GM12878 (cell line): ENCODE results near the gene NRIP3. TPM values are rescaled to one million over a fixed set of nuclear protein-coding genes. Genes with fewer than 3 reads are reported as not detected.

ENCODE experiments used
- ATAC-seq: fragments of 200-7000 bp; cut with Tn5 transposase; 3 replicates; pipeline ENCODE4 v1.9.1; 2020; ENCODE audit warnings: mild to moderate bottlenecking, moderate library complexity
- BruUV-seq: library from RNA; stranded (reverse); fragments of 400-500 nt; replicated peaks from 2 replicates; lab custom pipeline; 2021; lab: Mats Ljungman, UMichigan
- CTCF ChIA-PET: fragments of 300-600 bp; sonication (Branson Sonifier 250); formaldehyde crosslinking; extraction: SDS; loops from one replicate; lab custom pipeline; 2021; ENCODE audit warnings: inconsistent platforms; lab: Yijun Ruan, JAX
- POLR2A ChIA-PET: fragments of 350-600 bp; formaldehyde crosslinking; extraction: SDS; loops from one replicate; lab custom pipeline; 2021; ENCODE audit warnings: inconsistent platforms; lab: Charles Lee
- RAD21 ChIA-PET: fragments of 300-600 bp; sonication (Branson Sonifier 250); formaldehyde crosslinking; loops from one replicate; lab custom pipeline; 2023; ENCODE audit warnings: antibody characterized with exemption; ENCODE audit not compliant: unreplicated experiment; lab: Charles Lee
- SMC1A ChIA-PET: fragments of 300-600 bp; sonication (Branson Sonifier 250); formaldehyde crosslinking; loops from one replicate; lab custom pipeline; 2023; ENCODE audit not compliant: unreplicated experiment, uncharacterized antibody; lab: Charles Lee
- DNase-seq: peaks from one replicate; pipeline ENCODE4 v3.0.0-alpha.2; 2011; ENCODE audit warnings: low read depth, low spot score
- FAIRE-seq: peaks from 3 replicates; lab custom pipeline; 2011; peaks lifted over from hg19 to GRCh38; lab: Jason Lieb, UNC
- H2AFZ ChIP-seq: 2 replicates; pipeline ENCODE4 v1.6.0; 2011; ENCODE audit warnings: low read depth, low read length, control low read depth; ENCODE audit not compliant: control insufficient read depth
- H3K27ac ChIP-seq: 2 replicates; pipeline ENCODE4 v1.5.1; 2011; ENCODE audit warnings: control low read depth; ENCODE audit not compliant: control insufficient read depth, insufficient read depth
- H3K27me3 ChIP-seq, 2 experiments: replicated peaks in 1 of 2; 2 replicates each; pipeline versions ENCODE4 v1.6.0 to v1.6.1; 2011; ENCODE audit warnings: low read length in 1 of 2; ENCODE audit not compliant: control insufficient read depth in 2 of 2, insufficient read depth in 2 of 2
- H3K36me3 ChIP-seq, 2 experiments: 2 replicates each; pipeline ENCODE4 v1.5.1; 2011; ENCODE audit warnings: low read length in 1 of 2; ENCODE audit not compliant: control insufficient read depth in 2 of 2, insufficient read depth in 2 of 2
- H3K4me1 ChIP-seq: 2 replicates; pipeline ENCODE4 v1.6.1; 2011; ENCODE audit warnings: mild to moderate bottlenecking, low read length, moderate library complexity, mixed read lengths; ENCODE audit not compliant: control insufficient read depth, insufficient read depth
- H3K4me2 ChIP-seq: 2 replicates; pipeline ENCODE4 v1.6.0; 2011; ENCODE audit warnings: control low read depth; ENCODE audit not compliant: control insufficient read depth, insufficient read depth
- H3K4me3 ChIP-seq: fragments of 200-600 bp; sonication (generic); 2 replicates; pipeline ENCODE4 v1.5.1; 2016
- H3K79me2 ChIP-seq: 2 replicates; pipeline ENCODE4 v1.6.0; 2011; ENCODE audit warnings: low read length; ENCODE audit not compliant: control insufficient read depth, insufficient read depth
- H3K9ac ChIP-seq: 2 replicates; pipeline ENCODE4 v1.8.0; 2011; ENCODE audit warnings: low read length, control low read depth, mixed read lengths; ENCODE audit not compliant: control insufficient read depth, insufficient read depth
- H3K9me3 ChIP-seq: replicated peaks from 3 replicates; pipeline ENCODE4 v1.5.1; 2011; ENCODE audit warnings: mild to moderate bottlenecking, low read length; ENCODE audit not compliant: control insufficient read depth, insufficient read depth
- H4K20me1 ChIP-seq: 2 replicates; pipeline ENCODE4 v1.6.0; 2011; ENCODE audit not compliant: control insufficient read depth, insufficient read depth
- CHD2 ChIP-seq: IDR thresholded peaks from 2 replicates; pipeline ENCODE4 v1.6.1; 2011; ENCODE audit warnings: low read depth, low read length, improper control_type of control experiment, borderline replicate concordance
- ESRRA ChIP-seq: IDR thresholded peaks from 2 replicates; pipeline ENCODE4 v1.6.1; 2012; ENCODE audit warnings: mild to moderate bottlenecking, low read length, improper control_type of control experiment
- GATAD2B ChIP-seq: fragments of 450-650 bp; conservative IDR thresholded peaks from 2 replicates; pipeline ENCODE4 v1.6.1; 2017; ENCODE audit warnings: low read depth, mild to moderate bottlenecking, moderate library complexity
- HDAC2 ChIP-seq: fragments of 200-600 bp; sonication (generic); IDR thresholded peaks from 2 replicates; pipeline ENCODE4 v1.6.1; 2017
- MEF2B ChIP-seq: fragments of 450-650 bp; IDR thresholded peaks from 2 replicates; pipeline ENCODE4 v1.6.1; 2018; ENCODE audit warnings: mild to moderate bottlenecking, moderate library complexity; ENCODE audit not compliant: partially characterized antibody, poor library complexity, severe bottlenecking
- NR2C2 ChIP-seq: IDR thresholded peaks from 2 replicates; pipeline ENCODE4 v1.6.1; 2011; ENCODE audit warnings: borderline replicate concordance, low read depth; ENCODE audit not compliant: control insufficient read depth, insufficient read length
- SMAD1 ChIP-seq: fragments of 450-650 bp; IDR thresholded peaks from 2 replicates; pipeline ENCODE4 v1.6.1; 2018; ENCODE audit warnings: mild to moderate bottlenecking, low read depth; ENCODE audit not compliant: partially characterized antibody
- SP1 ChIP-seq: IDR thresholded peaks from one replicate; pipeline ENCODE4 v1.6.1; 2011; ENCODE audit warnings: low read depth, low read length
- TCF3 ChIP-seq: IDR thresholded peaks from 2 replicates; pipeline ENCODE4 v1.6.1; 2012; ENCODE audit warnings: low read depth, mild to moderate bottlenecking, low read length, borderline replicate concordance; ENCODE audit not compliant: insufficient read depth
- ZNF217 ChIP-seq: fragments of 450-650 bp; IDR thresholded peaks from 2 replicates; pipeline ENCODE4 v1.6.1; 2017; ENCODE audit warnings: antibody characterized with exemption, mild to moderate bottlenecking
- WGBS: methylation state at CpG from one replicate; pipeline ENCODE4 v1.1.6; 2016; ENCODE audit warnings: low lambda C conversion rate; ENCODE audit not compliant: insufficient replicate concordance, insufficient coverage; ENCODE audit errors: missing lambda C conversion rate; 5-methylcytosine and 5-hydroxymethylcytosine counted together
- in situ Hi-C: fragments of 300-500 bp; cut with MboI; formaldehyde crosslinking; loops from 9 replicates; pipeline ENCODE4 v1.14.3; 2018; ENCODE audit warnings: mixed read lengths
- intact Hi-C: fragments of 100-400 bp; cut with micrococcal nuclease; formaldehyde crosslinking; loops from one replicate; pipeline ENCODE4 v1.14.2; 2022; ENCODE audit not compliant: unreplicated experiment
- polyA plus RNA-seq, 11 experiments: library from polyadenylated mRNA; depleted of rRNA in 4 of 11; unstranded in 6 of 11; stranded (reverse) in 5 of 11; fragments of >200 nt; fragmentation: Nextera tagmentation in 4 of 11; fragmentation: Illumina TruSeq in 1 of 11; extraction: Ambion mirVana in 4 of 11; extraction: Trizol in 1 of 11; gene quantifications; 1 replicate in 1 of 11; 2 replicates in 10 of 11; pipeline versions ENCODE4 v1.2.1 to v1.2.3, GENCODE V29; 2011 to 2016; ENCODE audit warnings: inconsistent platforms in 2 of 11, missing spikeins in 2 of 11, low read depth in 1 of 11
- total RNA-seq, 4 experiments: library from RNA; depleted of rRNA in 3 of 4; stranded (reverse); fragments of >200 nt in 3 of 4; fragmentation: Illumina TruSeq in 1 of 4; extraction: Trizol in 1 of 4; gene quantifications; 2 replicates each; pipeline versions ENCODE4 v1.2.1 to v1.2.3, GENCODE V29; 2013 to 2021
- TF ChIP-seq, protein P1 (sequence below): IDR thresholded peaks from 2 replicates; pipeline ENCODE4 v1.6.1; 2012; ENCODE audit warnings: low read depth, low read length, improper control_type of control experiment
- TF ChIP-seq, protein P2 (sequence below): IDR thresholded peaks from 2 replicates; pipeline ENCODE4 v1.6.1; 2011; ENCODE audit warnings: low read depth, low read length, improper control_type of control experiment, borderline replicate concordance
- TF ChIP-seq, protein P3 (sequence below): fragments of 450-650 bp; conservative IDR thresholded peaks from 2 replicates; pipeline ENCODE4 v1.6.1; 2017; ENCODE audit warnings: mild to moderate bottlenecking, moderate library complexity
- TF ChIP-seq, protein P4 (sequence below), 3 experiments: IDR thresholded peaks in 2 of 3; conservative IDR thresholded peaks in 1 of 3; 2 replicates each; pipeline ENCODE4 v1.5.1; 2011; ENCODE audit warnings: low read depth in 3 of 3, low read length in 3 of 3, mild to moderate bottlenecking in 3 of 3, control low read depth in 2 of 3, moderate library complexity in 2 of 3, inconsistent platforms in 1 of 3, mixed read lengths in 1 of 3; ENCODE audit not compliant: control insufficient read depth in 2 of 3, insufficient read depth in 1 of 3; ENCODE audit errors: extremely low read depth in 1 of 3

Gene NRIP3
- total and polyA plus RNA-seq, 10 of the 15 experiments (the other 5 are each of a cell fraction or from before 2014, with no cell fraction given), result under 0.01 to 0.25 (median 0.09) TPM; not detected in 7

DNA sequence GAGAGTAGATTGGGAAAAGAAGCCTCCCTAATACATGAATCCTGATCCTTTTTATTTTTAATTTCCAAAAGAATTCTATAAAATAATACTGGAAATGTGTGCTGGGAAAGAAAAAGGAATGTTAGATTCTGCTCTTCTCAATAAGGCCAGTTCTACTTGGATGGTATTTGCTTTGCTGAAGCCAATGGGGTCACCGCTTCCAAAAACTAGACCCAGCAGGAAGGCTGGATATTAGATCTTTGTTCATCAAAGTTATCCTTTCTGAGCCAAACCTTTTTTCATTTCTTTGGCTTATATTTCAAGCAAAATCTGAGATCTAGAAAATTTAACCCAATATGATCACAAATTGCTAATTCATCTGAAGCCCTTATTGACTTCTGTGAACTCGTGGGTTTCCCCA lies 46.2 kb upstream of the NRIP3 start:
- H4K20me1 ChIP-seq, result no peaks in the 10 kb centered on the region
- POLR2A ChIA-PET, result no interaction called here
- CTCF ChIA-PET, result interaction anchor here (1.0 to 2.4 kb wide), 2 partner anchors 20 to 34 kb away, joined by 3 to 9 read pairs; no protein-coding TSS in a partner anchor

More for the DNA sequence above, 46.2 kb upstream of the NRIP3 start:
- DNase-seq, result no peak
- Histone ChIP-seq H3K27ac (no peak overlapping the region), H3K36me3 (no peaks in the 10 kb centered on the region), H3K27me3 (no peaks in the 10 kb centered on the region), H3K9me3 (no peaks in the 10 kb centered on the region), H3K4me2 (no peak overlapping the region), H2AFZ (no peak overlapping the region), H3K79me2 (no peaks in the 10 kb centered on the region), H3K4me1 (no peaks in the 10 kb centered on the region), H3K9ac (no peak overlapping the region), H3K4me3 (no peak overlapping the region)
- no peak for ATAC-seq
- 63% methylated on average over 2 of the region's 2 CpGs for WGBS
- TF ChIP-seq, protein P1, sequence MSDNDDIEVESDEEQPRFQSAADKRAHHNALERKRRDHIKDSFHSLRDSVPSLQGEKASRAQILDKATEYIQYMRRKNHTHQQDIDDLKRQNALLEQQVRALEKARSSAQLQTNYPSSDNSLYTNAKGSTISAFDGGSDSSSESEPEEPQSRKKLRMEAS, result no peak
- TF ChIP-seq ZNF217 (no peak), HDAC2 (no peak), TCF3 (no peak), CHD2 (no peak), NR2C2 (no peak), SP1 (no peak), ESRRA (no peak), GATAD2B (no peak), SMAD1 (no peak), MEF2B (no peak)
- TF ChIP-seq, protein P2, sequence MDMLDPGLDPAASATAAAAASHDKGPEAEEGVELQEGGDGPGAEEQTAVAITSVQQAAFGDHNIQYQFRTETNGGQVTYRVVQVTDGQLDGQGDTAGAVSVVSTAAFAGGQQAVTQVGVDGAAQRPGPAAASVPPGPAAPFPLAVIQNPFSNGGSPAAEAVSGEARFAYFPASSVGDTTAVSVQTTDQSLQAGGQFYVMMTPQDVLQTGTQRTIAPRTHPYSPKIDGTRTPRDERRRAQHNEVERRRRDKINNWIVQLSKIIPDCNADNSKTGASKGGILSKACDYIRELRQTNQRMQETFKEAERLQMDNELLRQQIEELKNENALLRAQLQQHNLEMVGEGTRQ, result no peak
- TF ChIP-seq, protein P3, sequence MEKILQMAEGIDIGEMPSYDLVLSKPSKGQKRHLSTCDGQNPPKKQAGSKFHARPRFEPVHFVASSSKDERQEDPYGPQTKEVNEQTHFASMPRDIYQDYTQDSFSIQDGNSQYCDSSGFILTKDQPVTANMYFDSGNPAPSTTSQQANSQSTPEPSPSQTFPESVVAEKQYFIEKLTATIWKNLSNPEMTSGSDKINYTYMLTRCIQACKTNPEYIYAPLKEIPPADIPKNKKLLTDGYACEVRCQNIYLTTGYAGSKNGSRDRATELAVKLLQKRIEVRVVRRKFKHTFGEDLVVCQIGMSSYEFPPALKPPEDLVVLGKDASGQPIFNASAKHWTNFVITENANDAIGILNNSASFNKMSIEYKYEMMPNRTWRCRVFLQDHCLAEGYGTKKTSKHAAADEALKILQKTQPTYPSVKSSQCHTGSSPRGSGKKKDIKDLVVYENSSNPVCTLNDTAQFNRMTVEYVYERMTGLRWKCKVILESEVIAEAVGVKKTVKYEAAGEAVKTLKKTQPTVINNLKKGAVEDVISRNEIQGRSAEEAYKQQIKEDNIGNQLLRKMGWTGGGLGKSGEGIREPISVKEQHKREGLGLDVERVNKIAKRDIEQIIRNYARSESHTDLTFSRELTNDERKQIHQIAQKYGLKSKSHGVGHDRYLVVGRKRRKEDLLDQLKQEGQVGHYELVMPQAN, result no peak
- TF ChIP-seq, protein P4, sequence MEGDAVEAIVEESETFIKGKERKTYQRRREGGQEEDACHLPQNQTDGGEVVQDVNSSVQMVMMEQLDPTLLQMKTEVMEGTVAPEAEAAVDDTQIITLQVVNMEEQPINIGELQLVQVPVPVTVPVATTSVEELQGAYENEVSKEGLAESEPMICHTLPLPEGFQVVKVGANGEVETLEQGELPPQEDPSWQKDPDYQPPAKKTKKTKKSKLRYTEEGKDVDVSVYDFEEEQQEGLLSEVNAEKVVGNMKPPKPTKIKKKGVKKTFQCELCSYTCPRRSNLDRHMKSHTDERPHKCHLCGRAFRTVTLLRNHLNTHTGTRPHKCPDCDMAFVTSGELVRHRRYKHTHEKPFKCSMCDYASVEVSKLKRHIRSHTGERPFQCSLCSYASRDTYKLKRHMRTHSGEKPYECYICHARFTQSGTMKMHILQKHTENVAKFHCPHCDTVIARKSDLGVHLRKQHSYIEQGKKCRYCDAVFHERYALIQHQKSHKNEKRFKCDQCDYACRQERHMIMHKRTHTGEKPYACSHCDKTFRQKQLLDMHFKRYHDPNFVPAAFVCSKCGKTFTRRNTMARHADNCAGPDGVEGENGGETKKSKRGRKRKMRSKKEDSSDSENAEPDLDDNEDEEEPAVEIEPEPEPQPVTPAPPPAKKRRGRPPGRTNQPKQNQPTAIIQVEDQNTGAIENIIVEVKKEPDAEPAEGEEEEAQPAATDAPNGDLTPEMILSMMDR (IDR thresholded peaks at IDR 0.05 in 2 of 3, conservative IDR thresholded peaks at IDR 0.05 in 1 of 3; ENCODE audit: control insufficient read depth in 2 of 3, extremely low read depth in 1 of 3, insufficient read depth in 1 of 3, low read depth in 3 of 3, low read length in 3 of 3), result no peak
- in situ Hi-C loops (no loop called here), intact Hi-C loops (no loop called here)
- BruUV-seq, result no TSS peak
- no peak for FAIRE-seq
- ChIA-PET SMC1A (interaction anchor here (0.8 kb wide), 1 partner anchor 210 kb away, joined by 3 read pairs; no protein-coding TSS in a partner anchor), RAD21 (no interaction called here)
